ENCODE measurements around the gene GLO1. TPM values are rescaled to one million over a fixed set of nuclear protein-coding genes. Genes with fewer than 3 reads are reported as not detected.
A peak's percentile ranks its signal among the peaks of the same experiment; 100 is the strongest.

GLO1 gene
- total RNA-seq, 1 donor from 2014 or later = 202 TPM

DNA sequence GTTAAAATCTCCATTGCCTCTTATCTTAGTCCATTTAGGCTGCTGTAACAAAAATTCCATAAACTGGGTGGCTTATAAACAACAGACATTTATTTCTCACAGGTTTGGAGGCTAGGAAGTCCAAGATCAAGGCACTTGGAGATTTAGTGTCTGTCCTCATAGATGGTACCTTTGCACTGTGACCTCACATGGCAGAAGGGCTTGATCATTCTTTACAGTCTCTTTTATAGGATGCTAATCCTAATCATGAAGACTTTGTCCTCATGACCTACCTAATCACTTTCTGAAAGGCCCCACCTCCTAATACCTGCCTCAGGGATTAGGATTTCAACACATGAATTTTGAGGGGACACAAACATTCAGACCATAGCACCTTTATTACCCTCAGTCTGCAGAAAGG lies 6.6 kb downstream of the GLO1 start:
- TF ChIP-seq, protein P1, sequence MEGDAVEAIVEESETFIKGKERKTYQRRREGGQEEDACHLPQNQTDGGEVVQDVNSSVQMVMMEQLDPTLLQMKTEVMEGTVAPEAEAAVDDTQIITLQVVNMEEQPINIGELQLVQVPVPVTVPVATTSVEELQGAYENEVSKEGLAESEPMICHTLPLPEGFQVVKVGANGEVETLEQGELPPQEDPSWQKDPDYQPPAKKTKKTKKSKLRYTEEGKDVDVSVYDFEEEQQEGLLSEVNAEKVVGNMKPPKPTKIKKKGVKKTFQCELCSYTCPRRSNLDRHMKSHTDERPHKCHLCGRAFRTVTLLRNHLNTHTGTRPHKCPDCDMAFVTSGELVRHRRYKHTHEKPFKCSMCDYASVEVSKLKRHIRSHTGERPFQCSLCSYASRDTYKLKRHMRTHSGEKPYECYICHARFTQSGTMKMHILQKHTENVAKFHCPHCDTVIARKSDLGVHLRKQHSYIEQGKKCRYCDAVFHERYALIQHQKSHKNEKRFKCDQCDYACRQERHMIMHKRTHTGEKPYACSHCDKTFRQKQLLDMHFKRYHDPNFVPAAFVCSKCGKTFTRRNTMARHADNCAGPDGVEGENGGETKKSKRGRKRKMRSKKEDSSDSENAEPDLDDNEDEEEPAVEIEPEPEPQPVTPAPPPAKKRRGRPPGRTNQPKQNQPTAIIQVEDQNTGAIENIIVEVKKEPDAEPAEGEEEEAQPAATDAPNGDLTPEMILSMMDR (conservative IDR thresholded peaks at IDR 0.05; ENCODE audit: low read depth, low read length) = no peak
- no peak overlapping the region for H3K4me3 ChIP-seq (ENCODE audit: low read depth, low read length)
- DNase-seq (ENCODE audit: low read depth) = no peak

DNA sequence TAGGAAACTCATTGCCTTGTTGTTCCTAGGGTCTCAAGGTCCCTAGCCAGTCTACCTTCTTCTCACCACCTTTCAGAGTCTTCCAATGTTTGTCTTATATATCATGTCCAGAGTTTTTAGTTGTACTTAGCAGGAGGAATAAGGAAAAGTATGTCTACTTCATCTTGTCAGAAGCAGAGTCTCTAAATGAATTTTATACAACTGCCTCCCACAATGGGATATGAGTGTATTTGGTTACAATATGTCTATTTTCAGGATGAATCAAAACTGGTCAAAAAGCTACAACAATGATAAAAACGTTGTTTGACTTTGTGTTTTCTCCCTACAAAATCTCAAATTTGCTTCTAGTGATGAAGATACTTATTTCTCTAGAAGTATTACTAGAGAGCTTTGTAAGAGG lies 7.0 kb downstream of the GLO1 start:
- no peak for DNase-seq (ENCODE audit: low read depth)
- no peak overlapping the region for H3K4me3 ChIP-seq (ENCODE audit: low read depth, low read length)
- TF ChIP-seq, protein P1 (conservative IDR thresholded peaks at IDR 0.05; ENCODE audit: low read depth, low read length) = no peak

DNA sequence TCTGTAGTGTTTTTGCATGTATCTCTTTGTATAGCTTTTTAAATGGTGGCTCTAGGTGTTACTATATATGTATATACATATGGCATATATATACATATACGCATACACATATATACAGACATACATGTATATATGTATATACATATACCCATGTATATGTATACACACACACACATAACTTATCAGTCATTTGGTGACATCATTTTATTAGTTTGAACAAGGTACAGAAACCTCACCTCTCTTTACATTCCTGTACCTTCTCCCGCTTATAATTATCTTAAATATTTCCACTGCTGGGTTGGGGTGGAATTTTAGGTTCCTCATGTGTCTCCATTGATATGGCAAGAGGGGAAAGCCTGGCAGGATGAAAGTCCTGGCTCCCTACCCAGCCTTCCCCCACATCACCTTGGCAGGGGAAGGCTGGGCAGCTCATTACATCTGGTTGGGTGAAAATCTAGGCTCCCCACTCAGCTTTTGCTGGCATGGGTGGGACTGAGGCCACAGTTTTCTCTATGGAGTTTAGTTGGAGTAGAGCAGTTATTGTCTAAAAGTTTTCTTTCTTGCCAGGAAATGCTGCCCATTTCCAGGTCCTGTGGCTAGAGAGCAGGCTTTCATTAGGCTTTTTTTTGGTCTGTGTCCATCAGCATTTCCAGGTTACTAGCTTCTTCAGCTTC lies 7.6 kb downstream of the GLO1 start:
- TF ChIP-seq, protein P1 (conservative IDR thresholded peaks at IDR 0.05; ENCODE audit: low read depth, low read length) = no peak
- no peak overlapping the region for H3K4me3 ChIP-seq (ENCODE audit: low read depth, low read length)
- DNase-seq (ENCODE audit: low read depth) = no peak

DNA sequence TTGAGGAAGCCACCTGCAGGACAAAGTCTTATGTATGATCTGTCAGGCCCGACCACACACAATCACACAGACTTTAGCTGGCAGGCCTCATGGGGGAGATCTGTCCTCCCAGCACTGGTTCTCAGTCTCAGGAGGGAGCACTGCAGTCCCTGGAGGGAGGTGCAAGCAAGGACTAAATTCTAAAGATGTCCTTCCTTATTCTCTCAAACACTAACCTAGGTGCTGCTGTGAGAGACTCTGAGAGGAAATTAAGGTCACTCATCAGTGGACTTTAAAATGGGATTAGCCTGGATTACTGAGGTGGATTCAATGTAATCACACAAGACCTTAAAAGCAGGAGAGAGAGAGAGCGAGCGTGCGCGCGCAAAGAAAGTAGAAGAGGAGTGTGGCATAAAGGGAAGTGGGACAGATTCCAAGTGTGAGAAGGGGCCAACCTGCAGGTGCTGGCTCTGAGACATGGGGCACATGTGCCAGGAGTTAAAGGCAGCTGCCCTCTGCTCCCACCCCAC lies 14.3 kb downstream of the GLO1 start:
- DNase-seq (ENCODE audit: low read depth) = no peak

DNA sequence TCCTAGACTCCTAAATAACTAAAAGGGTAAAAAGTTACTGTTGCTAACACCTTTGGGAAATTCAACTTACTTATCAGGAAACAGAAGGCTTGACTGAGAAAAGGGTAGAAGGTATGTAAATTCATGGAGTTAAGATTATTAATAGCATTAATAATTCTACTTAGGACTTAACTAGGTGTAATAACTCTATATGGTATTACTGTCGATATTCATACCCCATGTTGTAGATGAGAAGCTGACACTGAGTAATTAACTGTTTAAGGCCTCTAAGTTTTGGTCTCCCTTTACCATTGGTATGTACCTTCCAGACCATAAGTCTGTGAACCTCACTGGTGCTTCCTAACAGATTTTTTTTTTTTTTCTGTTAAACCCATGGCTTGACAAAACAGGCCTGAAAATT lies 15.4 kb downstream of the GLO1 start:
- TF ChIP-seq, protein P1 (conservative IDR thresholded peaks at IDR 0.05; ENCODE audit: low read depth, low read length) = no peak
- no peak overlapping the region for H3K4me3 ChIP-seq (ENCODE audit: low read depth, low read length)
- no peak for DNase-seq (ENCODE audit: low read depth)

More for the DNA sequence above, 14.3 kb downstream of the GLO1 start:
- TF ChIP-seq, protein P1 (conservative IDR thresholded peaks at IDR 0.05; ENCODE audit: low read depth, low read length) = peak; percentile 7
- no peak overlapping the region for H3K4me3 ChIP-seq (ENCODE audit: low read depth, low read length)

DNA sequence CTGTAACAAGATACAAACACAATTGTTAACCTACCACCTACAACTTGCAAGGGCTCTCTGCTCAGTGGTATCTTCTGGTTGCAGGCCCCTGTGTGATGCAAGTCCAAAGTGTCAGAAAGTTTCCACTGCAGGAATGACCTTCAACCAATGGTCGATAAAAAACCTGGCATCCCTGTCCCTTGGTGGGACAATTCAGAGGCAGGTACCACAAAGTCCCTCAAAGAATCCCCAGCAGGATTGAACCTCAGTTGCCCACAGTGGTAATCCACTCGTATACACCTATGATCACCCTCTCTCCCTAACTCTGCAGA lies 15.9 kb downstream of the GLO1 start:
- TF ChIP-seq, protein P1 (conservative IDR thresholded peaks at IDR 0.05; ENCODE audit: low read depth, low read length) = no peak
- H3K4me3 ChIP-seq (ENCODE audit: low read depth, low read length) = no peak overlapping the region
- no peak for DNase-seq (ENCODE audit: low read depth)
